Skeletal muscle tissue (tissue), 4 donors: ENCODE results near the gene GNA12. TPM values are rescaled to one million over a fixed set of nuclear protein-coding genes. Genes with fewer than 3 reads are reported as not detected.
"Not testable (repeated sequence)": the region's sequence is repeated elsewhere in the genome, so short reads cannot be mapped to it uniquely, and the experiment has no call there.

Experiments used
- H3K27ac ChIP-seq: one replicate; pipeline ENCODE4 v1.7.0; 2013; ENCODE audit warnings: mild to moderate bottlenecking, low read depth, low read length, inconsistent platforms
- H3K27me3 ChIP-seq, 3 donors: one replicate each; pipeline ENCODE4 v1.7.0; 2013; ENCODE audit warnings: low read length in 3 of 3; ENCODE audit not compliant: control insufficient read depth in 3 of 3, insufficient read depth in 3 of 3
- H3K36me3 ChIP-seq, 3 donors: one replicate each; pipeline ENCODE4 v1.7.0; 2013; ENCODE audit warnings: low read length in 3 of 3; ENCODE audit not compliant: control insufficient read depth in 3 of 3, insufficient read depth in 3 of 3
- H3K4me1 ChIP-seq, 3 donors: one replicate each; pipeline ENCODE4 v1.7.0; 2013; ENCODE audit warnings: low read length in 3 of 3, mild to moderate bottlenecking in 3 of 3; ENCODE audit not compliant: control insufficient read depth in 3 of 3, insufficient read depth in 3 of 3
- H3K4me3 ChIP-seq, 3 donors: one replicate each; pipeline ENCODE4 v1.7.0; 2013; ENCODE audit warnings: low read length in 3 of 3
- H3K9ac ChIP-seq, 3 donors: one replicate each; pipeline ENCODE4 v1.7.0; 2013; ENCODE audit warnings: low read length in 3 of 3, mild to moderate bottlenecking in 3 of 3, moderate library complexity in 2 of 3, low read depth in 1 of 3
- H3K9me3 ChIP-seq, 3 donors: one replicate each; pipeline ENCODE4 v1.7.0; 2013; ENCODE audit warnings: low read length in 3 of 3; ENCODE audit not compliant: control insufficient read depth in 3 of 3
- total RNA-seq: library from RNA; depleted of rRNA; stranded (reverse); fragments of >200 nt; gene quantifications from one replicate; pipeline ENCODE4 v1.2.3, GENCODE V29; 2014
- donor health status: Osteomylitis.

Gene GNA12
- total RNA-seq, 1 donor from 2014 or later = 9.9 TPM

DNA sequence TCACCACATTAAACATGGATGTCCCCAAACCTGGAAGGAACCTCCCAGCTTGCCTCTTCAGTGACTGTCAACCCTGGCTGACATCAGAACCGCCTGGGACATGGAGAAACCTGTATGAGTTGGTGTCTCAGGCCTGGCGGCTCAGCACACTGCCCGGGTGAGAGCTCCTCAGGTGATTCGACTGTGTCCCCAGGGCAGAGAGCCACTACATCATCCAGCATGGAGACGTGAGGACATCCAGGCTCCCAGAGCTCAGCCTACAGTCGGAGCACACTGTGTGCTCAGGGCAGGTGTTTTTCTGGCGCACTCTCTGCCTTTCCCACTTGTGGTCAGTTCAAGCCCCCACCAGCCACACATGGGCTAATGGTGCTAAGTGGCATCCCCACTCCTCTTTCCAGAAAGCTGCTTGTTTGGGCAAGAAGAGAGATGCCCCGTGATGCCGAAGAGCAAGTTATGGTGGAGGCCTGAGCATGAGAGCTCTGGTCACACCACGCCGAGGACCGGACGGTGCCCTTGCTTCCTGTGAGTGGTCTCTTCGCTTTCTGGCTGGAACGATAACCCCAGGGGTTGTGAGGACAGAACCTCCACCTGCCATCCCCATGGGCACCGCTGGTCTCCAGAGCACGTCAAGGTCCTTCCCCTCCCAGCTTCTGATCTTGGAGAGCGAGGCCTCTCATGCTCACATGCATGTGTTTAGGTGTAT lies 117.6 kb downstream of the GNA12 start:
- Histone ChIP-seq H3K27me3 (no peaks in the 10 kb centered on the region), H3K27ac (no peak overlapping the region), H3K9ac (no peak overlapping the region), H3K4me1 (peaks cover 11 to 13% (median 12%) of the 10 kb centered on the region in 3 donors), H3K36me3 (peaks cover 18 to 28% (median 27%) of the 10 kb centered on the region in 3 donors), H3K4me3 (no peak overlapping the region), H3K9me3 (no peaks in the 10 kb centered on the region)

DNA sequence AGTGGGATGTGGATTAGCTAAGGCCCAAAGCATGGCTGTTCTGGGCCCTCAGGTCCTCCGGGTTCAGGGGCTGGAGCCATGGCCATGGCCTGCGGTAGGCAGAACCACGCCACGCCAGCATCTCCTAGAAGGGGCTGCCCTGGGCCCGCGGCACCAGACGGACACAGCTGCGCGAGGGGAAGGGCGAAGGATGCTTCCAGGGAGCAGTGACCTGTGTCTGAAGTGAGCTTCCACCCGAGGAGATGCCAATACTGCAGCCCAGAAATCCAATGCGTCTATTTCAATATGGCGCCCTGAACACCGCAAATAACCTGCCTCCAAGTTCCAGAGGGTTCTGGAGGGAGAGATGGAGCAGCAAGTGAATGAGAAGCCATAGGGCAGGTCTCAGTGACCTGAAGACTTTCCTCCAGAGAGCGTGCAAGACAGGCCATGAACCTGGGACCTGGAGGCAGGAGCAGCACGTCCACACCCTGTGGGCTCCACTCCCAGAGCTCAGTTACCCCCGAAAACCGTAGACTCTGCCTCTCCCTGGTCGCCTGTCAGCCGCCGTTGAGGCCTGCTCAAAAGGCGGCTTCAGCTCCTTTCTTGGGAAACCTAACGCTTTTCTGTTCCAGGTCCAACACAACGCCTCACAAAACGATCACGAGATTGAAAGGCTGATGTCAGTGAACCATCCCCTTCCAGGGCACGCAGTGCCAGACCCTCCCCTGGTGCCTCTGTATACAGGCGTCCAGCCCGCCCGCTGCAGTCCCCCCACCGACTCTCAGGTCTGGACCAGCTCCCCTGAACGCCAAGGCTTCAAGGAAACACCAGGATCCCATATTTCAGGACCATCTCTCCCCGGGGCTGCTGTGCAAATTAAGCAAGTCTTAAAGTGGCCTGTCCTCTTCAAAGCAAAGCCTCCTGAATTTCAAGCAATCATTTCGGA lies 118.7 kb downstream of the GNA12 start:
- Histone ChIP-seq H3K4me1 (peaks cover 11 to 13% (median 12%) of the 10 kb centered on the region in 3 donors), H3K27me3 (no peaks in the 10 kb centered on the region), H3K9ac (no peak overlapping the region), H3K36me3 (peaks cover 10 to 22% (median 19%) of the 10 kb centered on the region in 3 donors), H3K9me3 (no peaks in the 10 kb centered on the region), H3K4me3 (no peak overlapping the region), H3K27ac (no peak overlapping the region)

DNA sequence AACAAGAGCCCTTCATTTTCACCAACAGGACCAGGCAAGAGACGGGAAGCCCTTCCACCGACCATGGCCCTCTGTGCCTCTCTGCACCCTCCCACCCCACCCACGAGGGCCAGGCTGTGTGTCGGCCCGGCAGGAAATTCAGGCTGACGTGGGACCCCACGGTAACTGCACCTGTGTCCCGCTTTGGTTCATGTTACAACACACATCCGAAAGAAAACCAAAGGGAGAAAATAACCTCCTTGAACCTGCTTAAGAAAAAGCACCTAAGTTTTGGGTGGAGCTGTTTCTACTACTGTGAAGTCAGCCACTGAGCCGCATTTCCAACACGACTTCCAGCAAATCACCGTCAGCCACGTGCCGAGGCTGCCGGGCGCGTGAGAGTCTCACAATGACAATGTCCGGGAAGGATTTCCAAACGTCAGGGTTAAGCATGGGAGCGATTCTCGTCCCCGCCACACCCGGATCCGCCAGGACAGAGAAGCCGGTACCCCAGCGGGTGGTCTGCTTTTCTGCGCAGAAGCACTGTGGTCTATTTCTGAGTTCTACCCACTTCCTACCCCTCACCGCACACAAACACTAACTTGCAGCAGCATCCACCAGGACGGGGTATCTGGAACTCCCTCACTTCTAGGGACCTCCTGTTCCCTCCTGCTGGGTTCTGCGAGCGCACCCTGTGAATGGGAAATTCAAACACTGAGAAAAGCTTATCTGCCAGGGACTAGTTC lies 119.5 kb downstream of the GNA12 start:
- Histone ChIP-seq H3K9me3 (no peaks in the 10 kb centered on the region), H3K4me1 (peaks cover 4% of the 10 kb centered on the region in 3 donors), H3K36me3 (peaks cover 10 to 18% (median 15%) of the 10 kb centered on the region in 3 donors), H3K4me3 (no peak overlapping the region), H3K9ac (no peak overlapping the region), H3K27me3 (no peaks in the 10 kb centered on the region), H3K27ac (no peak overlapping the region)

DNA sequence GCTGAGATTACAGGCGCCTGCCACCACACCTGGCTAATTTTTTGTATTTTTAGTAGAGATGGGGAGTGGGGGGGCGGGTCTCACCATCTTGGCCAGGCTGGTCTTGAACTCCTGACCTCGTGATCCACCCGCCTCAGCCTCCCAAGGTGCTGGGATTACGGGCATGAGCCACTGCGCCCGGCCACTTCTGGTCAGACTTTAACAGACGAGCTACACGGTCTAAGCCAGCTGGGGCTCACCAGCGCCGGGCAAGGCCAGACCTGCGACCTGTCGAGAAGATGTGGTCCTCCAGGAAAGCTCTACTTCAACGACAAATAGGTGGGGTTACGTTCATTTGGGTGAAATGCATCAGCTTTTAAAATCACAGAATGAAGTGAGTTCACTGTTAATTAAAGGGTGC lies 120.1 kb downstream of the GNA12 start:
- H3K9me3 ChIP-seq, H3K9ac ChIP-seq, H3K4me3 ChIP-seq, H3K27me3 ChIP-seq, H3K4me1 ChIP-seq, H3K27ac ChIP-seq: not testable (repeated sequence)
- H3K36me3 ChIP-seq = peaks cover 10 to 18% (median 13%) of the 10 kb centered on the region in 3 donors

DNA sequence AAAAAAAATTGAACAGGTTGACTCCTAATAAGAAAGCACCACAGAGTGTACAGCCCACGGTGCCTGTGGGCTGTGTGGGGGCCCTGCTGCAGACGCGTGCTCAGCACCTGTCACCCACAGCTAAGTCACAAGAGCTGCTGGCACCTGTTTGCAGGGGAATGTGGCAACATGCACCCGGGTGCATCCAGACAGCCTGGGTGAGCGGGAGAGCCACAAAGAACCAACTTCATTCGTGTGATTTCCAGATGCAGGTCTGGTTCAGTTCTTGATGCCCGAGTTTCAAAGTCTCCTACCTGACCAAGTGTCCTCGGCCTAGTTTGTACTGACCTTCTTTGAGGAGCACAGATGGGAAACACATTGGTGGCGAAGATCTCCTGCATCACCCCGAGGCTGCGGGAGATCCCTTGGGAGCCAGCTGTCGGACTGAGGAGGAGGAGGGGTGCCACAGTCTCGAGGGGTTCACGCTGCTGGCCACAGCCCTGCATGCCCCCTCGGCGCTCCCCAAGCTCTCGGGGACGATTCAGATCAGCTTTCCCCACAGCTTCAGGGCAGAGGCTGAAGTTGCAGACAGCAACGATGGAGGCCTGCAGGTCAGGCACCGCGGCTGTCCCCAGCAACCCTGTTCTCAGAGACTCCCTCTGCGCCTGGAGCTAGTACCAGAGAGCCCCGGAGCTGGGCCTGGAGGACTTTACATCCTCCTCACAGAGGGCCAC lies 120.8 kb downstream of the GNA12 start:
- no peaks in the 10 kb centered on the region for H3K9me3 ChIP-seq
- H3K27me3 ChIP-seq = no peaks in the 10 kb centered on the region
- H3K4me3 ChIP-seq = no peak overlapping the region
- no peak overlapping the region for H3K9ac ChIP-seq
- peaks cover 10 to 18% (median 10%) of the 10 kb centered on the region in 3 donors for H3K36me3 ChIP-seq
- peaks cover 0 to 2% (median 0%) of the 10 kb centered on the region in 3 donors for H3K4me1 ChIP-seq
- H3K27ac ChIP-seq = no peak overlapping the region

DNA sequence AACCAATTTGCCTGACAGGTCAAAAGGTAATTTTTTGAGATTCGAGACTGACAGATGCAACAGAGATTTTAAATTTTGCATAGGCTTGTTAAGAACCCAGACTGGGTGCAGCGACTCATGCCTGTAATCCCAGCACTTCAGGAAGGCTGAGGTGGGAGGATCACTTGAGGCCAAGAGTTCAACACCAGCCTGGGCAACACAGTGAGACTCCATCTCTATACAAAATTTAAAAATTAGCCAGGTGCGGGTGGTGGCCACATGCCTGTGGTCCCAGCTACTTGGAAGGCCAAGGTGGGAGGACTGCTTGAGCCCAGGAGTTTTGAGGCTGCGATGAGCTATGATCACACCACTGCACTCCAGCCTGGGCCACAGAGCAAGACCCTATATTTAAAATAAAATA lies 121.5 kb downstream of the GNA12 start:
- H3K4me1 ChIP-seq = peaks cover 3 to 7% (median 6%) of the 10 kb centered on the region in 3 donors
- no peak overlapping the region for H3K9ac ChIP-seq
- no peak overlapping the region for H3K4me3 ChIP-seq
- H3K36me3 ChIP-seq = peaks cover 10 to 18% (median 10%) of the 10 kb centered on the region in 3 donors
- H3K27ac ChIP-seq = no peak overlapping the region
- no peaks in the 10 kb centered on the region for H3K27me3 ChIP-seq
- H3K9me3 ChIP-seq = no peaks in the 10 kb centered on the region

DNA sequence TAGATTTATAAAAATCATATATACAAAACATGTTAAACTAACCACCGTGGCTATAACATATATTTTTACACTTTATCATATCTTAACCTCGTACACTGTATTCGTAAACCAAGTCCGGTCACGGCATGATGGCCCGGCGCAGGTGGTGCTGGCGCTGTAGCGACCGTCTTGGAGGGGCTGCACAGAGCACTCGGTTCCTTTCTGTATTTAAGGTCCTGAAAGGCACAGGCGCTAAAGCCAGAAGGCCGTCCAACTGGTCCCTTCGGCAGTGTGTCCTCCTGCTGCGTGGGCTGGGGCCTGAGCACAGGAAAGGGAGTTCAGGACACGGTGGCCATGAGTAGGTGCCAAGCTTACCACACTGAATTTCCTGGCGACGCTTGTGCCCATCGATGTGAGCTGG lies 122.3 kb downstream of the GNA12 start:
- Histone ChIP-seq H3K36me3 (peaks cover 10 to 18% (median 10%) of the 10 kb centered on the region in 3 donors), H3K9ac (no peak overlapping the region), H3K4me3 (no peak overlapping the region), H3K9me3 (no peaks in the 10 kb centered on the region), H3K27me3 (no peaks in the 10 kb centered on the region), H3K4me1 (peaks cover 9 to 14% (median 14%) of the 10 kb centered on the region in 3 donors), H3K27ac (no peak overlapping the region)

DNA sequence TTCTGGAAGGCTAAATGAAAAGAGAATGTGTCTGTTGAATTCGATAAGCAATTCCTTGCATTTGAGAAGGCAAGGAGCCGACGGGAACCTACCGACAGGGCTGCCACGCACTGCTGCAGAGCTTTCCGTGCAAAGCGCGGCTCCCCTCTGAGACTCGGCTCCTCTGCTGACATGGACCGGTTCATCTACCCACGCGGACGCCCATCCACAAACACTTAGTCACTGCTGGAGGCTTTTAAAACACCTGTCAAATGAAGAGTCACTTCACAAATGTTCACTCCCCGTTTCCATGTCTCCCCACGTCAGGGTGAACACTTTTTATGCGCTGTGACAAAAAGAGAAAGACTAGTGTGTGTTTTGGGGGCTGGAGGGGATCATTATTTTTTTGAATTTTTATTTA lies 124.1 kb downstream of the GNA12 start:
- Histone ChIP-seq H3K9me3 (no peaks in the 10 kb centered on the region), H3K4me3 (no peak overlapping the region), H3K27me3 (no peaks in the 10 kb centered on the region), H3K9ac (no peak overlapping the region), H3K27ac (no peak overlapping the region), H3K36me3 (peaks cover 0 to 5% (median 3%) of the 10 kb centered on the region in 3 donors), H3K4me1 (peaks cover 12 to 28% (median 22%) of the 10 kb centered on the region in 3 donors)

DNA sequence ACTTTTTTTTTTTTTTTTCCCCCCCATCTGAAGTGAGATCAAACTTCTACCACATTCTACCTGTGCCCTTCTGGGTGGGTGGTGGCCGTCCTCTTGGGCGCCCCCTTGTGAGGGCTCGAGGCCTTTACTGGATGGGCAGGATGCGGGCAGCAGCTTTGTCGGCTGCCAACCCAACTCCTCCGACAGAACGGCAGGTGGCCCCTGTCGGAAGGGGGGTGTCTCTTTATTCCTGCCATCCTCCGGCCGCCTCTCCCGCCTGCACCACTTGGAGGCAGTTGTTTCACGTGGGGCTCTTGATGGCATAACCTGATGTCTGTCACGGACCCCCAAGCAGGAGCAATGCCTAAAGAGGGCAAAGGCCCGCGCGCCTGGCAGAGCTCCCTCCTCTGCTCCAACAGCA lies 125.1 kb downstream of the GNA12 start:
- peaks cover 12 to 28% (median 22%) of the 10 kb centered on the region in 3 donors for H3K4me1 ChIP-seq
- no peaks in the 10 kb centered on the region for H3K9me3 ChIP-seq
- peaks cover 0 to 5% (median 3%) of the 10 kb centered on the region in 3 donors for H3K36me3 ChIP-seq
- H3K4me3 ChIP-seq = no peak overlapping the region
- no peak overlapping the region for H3K9ac ChIP-seq
- no peak overlapping the region for H3K27ac ChIP-seq
- H3K27me3 ChIP-seq = no peaks in the 10 kb centered on the region
